Bronchial epithelial cell (primary cell): ENCODE data around the gene MPRIP. TPM values are rescaled to one million over a fixed set of nuclear protein-coding genes. Genes with fewer than 3 reads are reported as not detected.

Source experiments
- DNase-seq: peaks from one replicate; pipeline ENCODE4 v3.0.0-alpha.2; 2010; ENCODE audit warnings: low read depth
- FAIRE-seq: peaks from 2 replicates; lab custom pipeline; 2011; peaks lifted over from hg19 to GRCh38; lab: Jason Lieb, UNC
- H3K27me3 ChIP-seq: 2 replicates; pipeline ENCODE4 v1.5.1; 2011; ENCODE audit warnings: low read length; ENCODE audit not compliant: control insufficient read depth, insufficient read depth
- H3K36me3 ChIP-seq: 2 replicates; pipeline ENCODE4 v1.5.1; 2011; ENCODE audit warnings: low read length; ENCODE audit not compliant: control insufficient read depth, insufficient read depth
- H3K4me3 ChIP-seq: 2 replicates; pipeline ENCODE4 v1.5.1; 2011; ENCODE audit warnings: mild to moderate bottlenecking, low read depth, low read length, control low read depth
- total RNA-seq: library from RNA; depleted of rRNA; stranded (reverse); fragments of >200 nt; gene quantifications from 2 replicates; pipeline ENCODE4 v1.2.1, GENCODE V29; 2014
- TF ChIP-seq, protein P1 (sequence below): IDR thresholded peaks from 2 replicates; pipeline ENCODE4 v1.5.1; 2011; ENCODE audit warnings: mild to moderate bottlenecking, moderate library complexity, low read length, control low read depth, inconsistent platforms; ENCODE audit not compliant: insufficient read depth, severe bottlenecking

Gene MPRIP
- total RNA-seq, 1 donor from 2014 or later = 183 TPM

- Histone ChIP-seq H3K36me3 (no peaks in the 10 kb centered on the region), H3K4me3 (no peak overlapping the region), H3K27me3 (no peaks in the 10 kb centered on the region)
- FAIRE-seq = no peak
- DNase-seq = no peak
- TF ChIP-seq, protein P1, sequence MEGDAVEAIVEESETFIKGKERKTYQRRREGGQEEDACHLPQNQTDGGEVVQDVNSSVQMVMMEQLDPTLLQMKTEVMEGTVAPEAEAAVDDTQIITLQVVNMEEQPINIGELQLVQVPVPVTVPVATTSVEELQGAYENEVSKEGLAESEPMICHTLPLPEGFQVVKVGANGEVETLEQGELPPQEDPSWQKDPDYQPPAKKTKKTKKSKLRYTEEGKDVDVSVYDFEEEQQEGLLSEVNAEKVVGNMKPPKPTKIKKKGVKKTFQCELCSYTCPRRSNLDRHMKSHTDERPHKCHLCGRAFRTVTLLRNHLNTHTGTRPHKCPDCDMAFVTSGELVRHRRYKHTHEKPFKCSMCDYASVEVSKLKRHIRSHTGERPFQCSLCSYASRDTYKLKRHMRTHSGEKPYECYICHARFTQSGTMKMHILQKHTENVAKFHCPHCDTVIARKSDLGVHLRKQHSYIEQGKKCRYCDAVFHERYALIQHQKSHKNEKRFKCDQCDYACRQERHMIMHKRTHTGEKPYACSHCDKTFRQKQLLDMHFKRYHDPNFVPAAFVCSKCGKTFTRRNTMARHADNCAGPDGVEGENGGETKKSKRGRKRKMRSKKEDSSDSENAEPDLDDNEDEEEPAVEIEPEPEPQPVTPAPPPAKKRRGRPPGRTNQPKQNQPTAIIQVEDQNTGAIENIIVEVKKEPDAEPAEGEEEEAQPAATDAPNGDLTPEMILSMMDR = no peak
Measured at GRCh38 chr17:17033466-17033865, 8.8 kb upstream of the MPRIP start.

- DNase-seq = no peak
- FAIRE-seq = no peak
- no peaks in the 10 kb centered on the region for H3K36me3 ChIP-seq
- H3K4me3 ChIP-seq = no peak overlapping the region
- TF ChIP-seq, protein P1 = no peak
- no peaks in the 10 kb centered on the region for H3K27me3 ChIP-seq
Measured at GRCh38 chr17:17034026-17034425, 8.2 kb upstream of the MPRIP start.

DNA sequence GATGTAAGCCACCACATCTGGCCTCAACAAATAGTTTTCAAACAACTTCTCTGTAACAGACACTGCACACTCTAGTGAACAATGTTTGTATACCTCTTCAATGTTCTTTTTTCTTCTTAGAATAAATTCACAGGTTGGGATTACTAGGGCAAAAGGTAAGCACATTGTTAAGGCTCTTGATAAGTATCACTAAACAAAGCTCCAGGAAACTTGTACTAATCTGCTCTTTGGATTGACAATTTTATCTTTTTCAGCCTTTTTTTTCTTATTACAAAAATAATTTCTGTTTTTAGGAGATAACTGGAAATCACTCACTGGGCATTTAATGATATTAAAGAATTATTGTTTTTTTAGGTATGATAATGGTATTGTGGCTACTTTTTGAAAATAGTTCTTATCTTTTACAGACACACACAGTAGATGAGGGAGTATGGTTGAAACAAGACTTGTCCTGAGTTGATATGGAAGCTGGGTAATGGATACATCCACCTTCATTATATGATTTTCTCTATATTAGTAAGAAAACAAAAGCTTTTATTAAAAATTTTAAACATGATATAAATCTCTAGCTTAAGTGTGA is 7.7 kb upstream of the MPRIP start:
- Histone ChIP-seq H3K27me3 (no peaks in the 10 kb centered on the region), H3K36me3 (no peaks in the 10 kb centered on the region), H3K4me3 (no peak overlapping the region)
- TF ChIP-seq, protein P1 = no peak
- FAIRE-seq (no peak), DNase-seq (no peak)

- FAIRE-seq (no peak), DNase-seq (no peak)
- Histone ChIP-seq H3K36me3 (no peaks in the 10 kb centered on the region), H3K4me3 (no peak overlapping the region), H3K27me3 (no peaks in the 10 kb centered on the region)
- TF ChIP-seq, protein P1 = no peak
Measured at GRCh38 chr17:17035490-17035889, 6.8 kb upstream of the MPRIP start.

- TF ChIP-seq, protein P1 = no peak
- DNase-seq = no peak
- Histone ChIP-seq H3K27me3 (no peaks in the 10 kb centered on the region), H3K36me3 (no peaks in the 10 kb centered on the region), H3K4me3 (no peak overlapping the region)
- no peak for FAIRE-seq
Measured at GRCh38 chr17:17035920-17036523, 6.2 kb upstream of the MPRIP start.
